Subcutaneous adipose tissue (tissue), 4 donors: ENCODE measurements around the gene XCR1. TPM values are rescaled to one million over a fixed set of nuclear protein-coding genes. Genes with fewer than 3 reads are reported as not detected.

Experiments
- CTCF ChIP-seq: fragments of 450-650 bp; IDR thresholded peaks from one replicate; pipeline ENCODE4 v1.5.1; 2016; ENCODE audit warnings: low read depth, mild to moderate bottlenecking, control low read depth, antibody characterized with exemption, moderate library complexity
- total RNA-seq, 4 donors: library from RNA; depleted of rRNA; stranded (reverse); fragments of >200 nt; gene quantifications; one replicate each; pipeline ENCODE4 v1.1.0, GENCODE V29; 2016

The XCR1 gene
- total RNA-seq, 4 donors from 2014 or later = not detected

GRCh38 chr3:45988362-45988761, 38.9 kb downstream of the XCR1 start:
- no peak for TF ChIP-seq CTCF

- TF ChIP-seq CTCF = no peak
Observed at GRCh38 chr3:45987368-45988291, 39.7 kb downstream of the XCR1 start.

- TF ChIP-seq CTCF = no peak
Observed at GRCh38 chr3:45986303-45986982, 40.8 kb downstream of the XCR1 start.

- no peak for TF ChIP-seq CTCF
Observed at GRCh38 chr3:45985532-45986302, 41.6 kb downstream of the XCR1 start.

- TF ChIP-seq CTCF = no peak
Observed at GRCh38 chr3:45984331-45985312, 42.7 kb downstream of the XCR1 start.

- no peak for TF ChIP-seq CTCF
Observed at GRCh38 chr3:45983770-45984169, 43.5 kb downstream of the XCR1 start.
